HEK293 (cell line): ENCODE measurements around the gene ITGA11.

Experiments
- BCL11A ChIP-seq: fragments of 450-650 bp; formaldehyde crosslinking; IDR thresholded peaks from 2 replicates; pipeline ENCODE4 v1.5.1; 2016; ENCODE audit warnings: low read depth, missing biosample characterization, missing genetic modification characterization
- CTCF ChIP-seq: fragments of 450-650 bp; formaldehyde crosslinking; IDR thresholded peaks from 2 replicates; pipeline ENCODE4 v1.5.1; 2016; ENCODE audit warnings: missing biosample characterization, missing genetic modification characterization
- PRDM4 ChIP-seq: fragments of 450-650 bp; formaldehyde crosslinking; IDR thresholded peaks from 2 replicates; pipeline ENCODE4 v1.5.1; 2017; ENCODE audit warnings: missing biosample characterization, missing genetic modification characterization
- REST ChIP-seq: fragments of 450-650 bp; formaldehyde crosslinking; IDR thresholded peaks from 2 replicates; pipeline ENCODE4 v1.5.1; 2016; ENCODE audit warnings: missing biosample characterization, missing genetic modification characterization
- ZNF140 ChIP-seq: fragments of 450-650 bp; formaldehyde crosslinking; IDR thresholded peaks from 2 replicates; pipeline ENCODE4 v1.5.1; 2016; ENCODE audit warnings: missing biosample characterization, missing genetic modification characterization
- ZNF248 ChIP-seq: fragments of 450-650 bp; formaldehyde crosslinking; IDR thresholded peaks from 2 replicates; pipeline ENCODE4 v1.5.1; 2017; ENCODE audit warnings: missing biosample characterization, missing genetic modification characterization
- ZNF292 ChIP-seq: fragments of 450-650 bp; formaldehyde crosslinking; IDR thresholded peaks from 2 replicates; pipeline ENCODE4 v1.5.1; 2016; ENCODE audit warnings: low read depth, missing biosample characterization, missing genetic modification characterization, borderline replicate concordance
- ZNF335 ChIP-seq: fragments of 450-650 bp; formaldehyde crosslinking; conservative IDR thresholded peaks from 2 replicates; pipeline ENCODE4 v1.5.1; 2016; ENCODE audit warnings: missing biosample characterization, missing genetic modification characterization

GRCh38 chr15:68305420-68305871 is 126.5 kb downstream of the ITGA11 start:
- TF ChIP-seq ZNF140 (tag by site-specific recombination): no peak
- TF ChIP-seq CTCF: no peak
- TF ChIP-seq BCL11A: no peak
- no peak for TF ChIP-seq ZNF292
- TF ChIP-seq ZNF335 (tag by site-specific recombination): no peak
- TF ChIP-seq REST (tag by site-specific recombination): no peak
- no peak for TF ChIP-seq PRDM4 (tag by site-specific recombination)
- no peak for TF ChIP-seq ZNF248 (tag by site-specific recombination)
